ENCODE measurements around the gene IRAG1.
A peak's percentile ranks its signal among the peaks of the same experiment; 100 is the strongest.

IRAG1 gene

GRCh38 chr11:10660323-10660722 lies 33.2 kb downstream of the IRAG1 start:
- no peak for DNase-seq (ENCODE audit: extremely low read depth, low read depth)
- H3K4me3 ChIP-seq (replicated peaks; ENCODE audit: low read depth, low read length): no peak overlapping the region
- TF ChIP-seq, protein P1, sequence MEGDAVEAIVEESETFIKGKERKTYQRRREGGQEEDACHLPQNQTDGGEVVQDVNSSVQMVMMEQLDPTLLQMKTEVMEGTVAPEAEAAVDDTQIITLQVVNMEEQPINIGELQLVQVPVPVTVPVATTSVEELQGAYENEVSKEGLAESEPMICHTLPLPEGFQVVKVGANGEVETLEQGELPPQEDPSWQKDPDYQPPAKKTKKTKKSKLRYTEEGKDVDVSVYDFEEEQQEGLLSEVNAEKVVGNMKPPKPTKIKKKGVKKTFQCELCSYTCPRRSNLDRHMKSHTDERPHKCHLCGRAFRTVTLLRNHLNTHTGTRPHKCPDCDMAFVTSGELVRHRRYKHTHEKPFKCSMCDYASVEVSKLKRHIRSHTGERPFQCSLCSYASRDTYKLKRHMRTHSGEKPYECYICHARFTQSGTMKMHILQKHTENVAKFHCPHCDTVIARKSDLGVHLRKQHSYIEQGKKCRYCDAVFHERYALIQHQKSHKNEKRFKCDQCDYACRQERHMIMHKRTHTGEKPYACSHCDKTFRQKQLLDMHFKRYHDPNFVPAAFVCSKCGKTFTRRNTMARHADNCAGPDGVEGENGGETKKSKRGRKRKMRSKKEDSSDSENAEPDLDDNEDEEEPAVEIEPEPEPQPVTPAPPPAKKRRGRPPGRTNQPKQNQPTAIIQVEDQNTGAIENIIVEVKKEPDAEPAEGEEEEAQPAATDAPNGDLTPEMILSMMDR (IDR thresholded peaks at IDR 0.05; ENCODE audit: low read depth, low read length, missing control alignments): no peak

DNA sequence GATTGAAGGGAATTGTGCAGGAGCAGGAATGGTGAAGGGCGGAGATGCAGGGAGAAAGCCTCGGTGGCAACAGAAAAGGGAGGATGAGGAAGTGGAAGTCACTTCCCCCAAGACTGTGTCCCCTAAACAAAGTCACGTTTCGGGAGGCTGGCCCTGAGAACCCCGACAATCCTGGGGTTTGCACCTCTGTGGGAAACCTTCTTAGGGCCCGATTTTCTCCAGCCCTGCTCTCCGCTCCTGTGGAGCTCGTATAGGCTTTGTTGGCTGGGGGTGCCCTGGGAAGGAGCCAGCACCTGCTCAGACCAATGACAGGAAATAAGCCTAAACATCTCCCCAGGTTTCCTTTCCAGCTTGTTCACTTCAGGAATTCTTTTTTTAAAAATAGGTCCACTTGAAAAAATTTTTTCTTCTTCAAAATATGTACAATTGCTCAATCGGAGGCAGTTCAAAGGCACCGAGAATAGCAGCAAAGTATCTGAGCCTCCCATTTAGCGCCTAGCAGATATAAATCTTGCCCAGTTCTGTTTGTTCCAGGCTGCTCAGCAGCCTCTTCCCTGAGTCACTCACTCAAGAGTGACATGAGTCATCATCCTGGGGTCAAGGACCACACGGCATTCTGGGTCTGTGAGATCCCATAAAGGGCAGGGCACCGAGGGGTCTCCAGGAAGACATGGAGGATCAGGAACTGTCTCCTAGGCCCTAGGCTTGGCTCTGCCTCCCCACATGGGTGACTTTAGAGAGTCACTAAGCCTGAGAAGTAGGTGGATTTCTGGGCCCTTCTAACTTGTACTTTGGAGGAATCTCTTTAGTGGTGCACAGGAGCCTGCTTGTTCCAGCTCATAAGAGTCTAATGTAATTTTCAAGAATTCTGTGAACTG lies 34.0 kb downstream of the IRAG1 start:
- no peak overlapping the region for H3K4me3 ChIP-seq (replicated peaks; ENCODE audit: low read depth, low read length)
- TF ChIP-seq, protein P1 (IDR thresholded peaks at IDR 0.05; ENCODE audit: low read depth, low read length, missing control alignments): no peak
- DNase-seq (ENCODE audit: extremely low read depth, low read depth): peak; percentile 78

- no peak for DNase-seq (ENCODE audit: extremely low read depth, low read depth)
- TF ChIP-seq, protein P1 (IDR thresholded peaks at IDR 0.05; ENCODE audit: low read depth, low read length, missing control alignments): no peak
- no peak overlapping the region for H3K4me3 ChIP-seq (replicated peaks; ENCODE audit: low read depth, low read length)
Measured at GRCh38 chr11:10658621-10659338, 34.8 kb downstream of the IRAG1 start.

- TF ChIP-seq, protein P1 (IDR thresholded peaks at IDR 0.05; ENCODE audit: low read depth, low read length, missing control alignments): no peak
- DNase-seq (ENCODE audit: extremely low read depth, low read depth): no peak
- no peak overlapping the region for H3K4me3 ChIP-seq (replicated peaks; ENCODE audit: low read depth, low read length)
Measured at GRCh38 chr11:10657308-10658271, 36.0 kb downstream of the IRAG1 start.

DNA sequence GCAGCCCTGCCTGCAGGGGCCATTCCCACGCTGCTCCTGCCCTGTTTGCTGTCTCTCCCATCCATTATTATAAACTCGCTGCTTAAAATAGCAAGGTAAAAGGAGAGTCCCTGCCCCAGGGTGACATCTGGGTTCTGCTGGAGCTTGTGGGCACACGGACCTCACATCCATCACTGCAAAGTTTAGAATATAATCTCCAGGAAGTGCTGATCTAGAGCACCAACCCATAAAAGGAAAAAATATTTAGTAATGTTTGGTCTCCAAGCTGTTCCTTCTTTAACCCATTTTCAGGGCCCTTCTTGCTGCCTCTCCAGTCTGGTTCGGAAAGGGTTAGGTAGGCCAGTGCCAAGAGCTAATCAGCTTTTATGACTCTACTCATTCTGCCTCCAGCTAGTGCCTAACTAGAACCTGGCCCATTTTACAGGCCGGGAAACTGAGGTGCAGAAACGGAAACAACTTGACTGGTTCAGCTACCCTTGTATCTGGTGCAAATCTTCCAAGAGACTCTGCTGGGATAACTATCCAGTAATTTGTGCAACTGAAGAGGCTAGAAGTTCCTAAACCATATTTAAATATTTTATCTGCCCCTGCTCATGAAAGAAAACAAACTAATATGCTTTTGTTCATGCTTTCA lies 37.5 kb downstream of the IRAG1 start:
- TF ChIP-seq, protein P1 (IDR thresholded peaks at IDR 0.05; ENCODE audit: low read depth, low read length, missing control alignments): no peak

DNA sequence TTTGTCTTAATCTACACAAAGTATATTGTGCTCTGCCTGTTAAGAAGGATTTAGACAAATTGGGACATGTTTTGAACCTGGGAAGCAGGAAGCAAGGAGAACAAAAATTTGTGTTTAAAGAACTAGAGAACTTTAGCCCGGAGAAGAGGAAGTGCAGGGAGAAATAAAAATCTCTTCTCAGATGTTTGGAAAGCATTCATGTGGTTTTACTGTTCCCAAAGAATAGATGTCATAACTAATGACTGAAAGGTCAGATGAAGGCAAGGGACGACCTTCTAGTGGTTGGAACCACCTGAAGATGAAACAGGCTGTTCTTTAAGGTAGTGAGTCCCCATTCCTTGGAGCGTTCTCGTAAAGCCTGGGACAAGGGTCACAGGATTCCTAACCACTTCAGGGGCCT lies 38.3 kb downstream of the IRAG1 start:
- no peak for DNase-seq (ENCODE audit: extremely low read depth, low read depth)
- TF ChIP-seq, protein P1 (IDR thresholded peaks at IDR 0.05; ENCODE audit: low read depth, low read length, missing control alignments): no peak
- H3K4me3 ChIP-seq (replicated peaks; ENCODE audit: low read depth, low read length): no peak overlapping the region

More for the DNA sequence above, 37.5 kb downstream of the IRAG1 start:
- no peak for DNase-seq (ENCODE audit: extremely low read depth, low read depth)
- H3K4me3 ChIP-seq (replicated peaks; ENCODE audit: low read depth, low read length): no peak overlapping the region
